Amniotic stem cell (primary cell): ENCODE data around the gene SLC6A3.
"Not testable (repeated sequence)": the region's sequence is repeated elsewhere in the genome, so short reads cannot be mapped to it uniquely, and the experiment has no call there.

Experiments
- DNase-seq: peaks from one replicate; lab custom pipeline; 2025; lab: John Stamatoyannopoulos, UW

Gene SLC6A3

GRCh38 chr5:1477341-1477740 lies 32.1 kb upstream of the SLC6A3 start:
- no peak for DNase-seq

GRCh38 chr5:1476967-1477310 lies 31.7 kb upstream of the SLC6A3 start:
- DNase-seq: no peak

GRCh38 chr5:1476181-1476966 lies 31.1 kb upstream of the SLC6A3 start:
- DNase-seq: no peak

GRCh38 chr5:1475544-1475900 lies 30.3 kb upstream of the SLC6A3 start:
- not testable (repeated sequence) for DNase-seq

GRCh38 chr5:1474866-1475543 lies 29.8 kb upstream of the SLC6A3 start:
- DNase-seq: no peak

- no peak for DNase-seq
Observed at GRCh38 chr5:1474183-1474839, 29.1 kb upstream of the SLC6A3 start.

- no peak for DNase-seq
Observed at GRCh38 chr5:1473746-1474145, 28.5 kb upstream of the SLC6A3 start.

GRCh38 chr5:1472964-1473628 lies 27.9 kb upstream of the SLC6A3 start:
- no peak for DNase-seq

GRCh38 chr5:1471997-1472963 lies 27.0 kb upstream of the SLC6A3 start:
- no peak for DNase-seq

GRCh38 chr5:1471240-1471853 lies 26.1 kb upstream of the SLC6A3 start:
- no peak for DNase-seq

- DNase-seq: no peak
Observed at GRCh38 chr5:1470762-1471211, 25.5 kb upstream of the SLC6A3 start.

GRCh38 chr5:1468629-1469527 lies 23.6 kb upstream of the SLC6A3 start:
- no peak for DNase-seq

GRCh38 chr5:1468247-1468612 lies 23.0 kb upstream of the SLC6A3 start:
- no peak for DNase-seq

- no peak for DNase-seq
Observed at GRCh38 chr5:1467341-1468246, 22.4 kb upstream of the SLC6A3 start.

GRCh38 chr5:1466631-1467265 lies 21.5 kb upstream of the SLC6A3 start:
- no peak for DNase-seq

GRCh38 chr5:1465966-1466471 lies 20.8 kb upstream of the SLC6A3 start:
- DNase-seq: no peak

- no peak for DNase-seq
Observed at GRCh38 chr5:1465117-1465516, 19.9 kb upstream of the SLC6A3 start.

GRCh38 chr5:1464511-1464910 lies 19.3 kb upstream of the SLC6A3 start:
- no peak for DNase-seq
